H1 (cell line): ENCODE results near the gene MTERF2. TPM values are rescaled to one million over a fixed set of nuclear protein-coding genes. Genes with fewer than 3 reads are reported as not detected.

Source experiments
- CTCF ChIA-PET: fragments of 300-600 bp; sonication (Branson Sonifier 250); formaldehyde crosslinking; loops from one replicate; lab custom pipeline; 2021; ENCODE audit not compliant: partially characterized antibody; lab: Charles Lee
- POLR2A ChIA-PET: fragments of 300-600 bp; sonication (Branson Sonifier 250); formaldehyde crosslinking; loops from one replicate; lab custom pipeline; 2021; ENCODE audit warnings: inconsistent platforms; ENCODE audit not compliant: partially characterized antibody; lab: Charles Lee
- DNase-seq, 2 experiments: peaks; one replicate each; pipeline versions ENCODE4 v3.0.0 to v3.0.0-alpha.2; 2010 to 2022; ENCODE audit warnings: low spot score in 2 of 2, low read depth in 1 of 2, mixed read lengths in 1 of 2
- FAIRE-seq: peaks from 2 replicates; lab custom pipeline; 2011; peaks lifted over from hg19 to GRCh38; lab: Jason Lieb, UNC
- H2AFZ ChIP-seq: 2 replicates; pipeline ENCODE4 v1.8.1; 2012; ENCODE audit warnings: low read length, inconsistent platforms
- H2AK5ac ChIP-seq: 2 replicates; pipeline ENCODE4 v1.6.1; 2013; ENCODE audit warnings: low read depth, low read length
- H2BK120ac ChIP-seq: replicated peaks from 2 replicates; pipeline ENCODE3; 2013; ENCODE audit warnings: low read depth, low read length, inconsistent platforms
- H2BK12ac ChIP-seq: 2 replicates; pipeline ENCODE4 v1.6.1; 2013; ENCODE audit warnings: low read depth, low read length
- H2BK15ac ChIP-seq: 2 replicates; pipeline ENCODE4 v1.6.1; 2013; ENCODE audit warnings: low read length
- H2BK20ac ChIP-seq: 2 replicates; pipeline ENCODE4 v1.6.1; 2013; ENCODE audit warnings: low read length
- H2BK5ac ChIP-seq: 2 replicates; pipeline ENCODE4 v1.6.1; 2013; ENCODE audit warnings: low read depth, low read length
- H3K14ac ChIP-seq: 2 replicates; pipeline ENCODE4 v1.6.1; 2013; ENCODE audit warnings: inconsistent platforms; ENCODE audit not compliant: insufficient read length
- H3K18ac ChIP-seq: 2 replicates; pipeline ENCODE4 v1.6.1; 2013; ENCODE audit warnings: low read length; ENCODE audit errors: extremely low read depth
- H3K23ac ChIP-seq: 2 replicates; pipeline ENCODE4 v1.6.1; 2013; ENCODE audit warnings: inconsistent platforms; ENCODE audit not compliant: insufficient read length
- H3K23me2 ChIP-seq: 2 replicates; pipeline ENCODE4 v1.6.1; 2013; ENCODE audit warnings: low read depth, low read length
- H3K27ac ChIP-seq: 2 replicates; pipeline ENCODE4 v1.6.1; 2011; ENCODE audit warnings: low read depth, low read length, inconsistent platforms
- H3K27me3 ChIP-seq, 4 experiments: replicated peaks in 1 of 4; 1 replicate in 1 of 4; 2 replicates in 3 of 4; pipeline versions ENCODE4 v1.6.1 to v1.8.1; 2011 to 2013; ENCODE audit warnings: low read length in 3 of 4, mild to moderate bottlenecking in 3 of 4, inconsistent platforms in 2 of 4, mixed read lengths in 2 of 4, moderate library complexity in 1 of 4; ENCODE audit not compliant: control insufficient read depth in 3 of 4, insufficient read depth in 3 of 4; ENCODE audit errors: extremely low read depth in 1 of 4
- H3K36me3 ChIP-seq, 4 experiments: 2 replicates each; pipeline versions ENCODE4 v1.6.1 to v1.8.1; 2011 to 2013; ENCODE audit warnings: mild to moderate bottlenecking in 4 of 4, low read length in 3 of 4, moderate library complexity in 2 of 4, control low read depth in 1 of 4, inconsistent platforms in 1 of 4; ENCODE audit not compliant: insufficient read depth in 4 of 4, control insufficient read depth in 2 of 4
- H3K4ac ChIP-seq: replicated peaks from 2 replicates; pipeline ENCODE3; 2013; ENCODE audit warnings: low read length, low read depth, mixed read lengths, inconsistent platforms; ENCODE audit not compliant: insufficient read length
- H3K4me1 ChIP-seq, 4 experiments: replicated peaks in 1 of 4; 1 replicate in 1 of 4; 2 replicates in 3 of 4; pipeline versions ENCODE4 v1.6.1 to v1.8.1; 2011 to 2013; ENCODE audit warnings: low read length in 3 of 4, inconsistent platforms in 2 of 4, mixed read lengths in 1 of 4; ENCODE audit not compliant: insufficient read depth in 4 of 4, control insufficient read depth in 3 of 4
- H3K4me2 ChIP-seq, 2 experiments: 2 replicates each; pipeline versions ENCODE4 v1.6.1 to v1.8.1; 2011 to 2013; ENCODE audit warnings: low read depth in 2 of 2, low read length in 2 of 2, control low read depth in 1 of 2, inconsistent platforms in 1 of 2, mild to moderate bottlenecking in 1 of 2; ENCODE audit not compliant: insufficient read depth in 1 of 2
- H3K4me3 ChIP-seq, 4 experiments: fragments of 200-600, 300-600 bp in 1 of 4; sonication (generic), shearing (Covaris generic), sonication (Bioruptor Twin) in 1 of 4; 2 replicates each; pipeline versions ENCODE4 v1.5.1 to v1.8.1; 2011 to 2016; ENCODE audit warnings: low read length in 4 of 4, low read depth in 3 of 4, control low read depth in 2 of 4, inconsistent platforms in 2 of 4, mild to moderate bottlenecking in 2 of 4, mixed read lengths in 1 of 4, moderate library complexity in 1 of 4; ENCODE audit not compliant: insufficient read depth in 2 of 4; ENCODE audit errors: extremely low read depth in 1 of 4
- H3K56ac ChIP-seq: replicated peaks from 2 replicates; pipeline ENCODE3; 2013; ENCODE audit warnings: low read depth, mild to moderate bottlenecking, mixed read lengths, low read length, inconsistent platforms; ENCODE audit not compliant: insufficient read length
- H3K79me1 ChIP-seq: 2 replicates; pipeline ENCODE4 v1.6.1; 2013; ENCODE audit warnings: low read depth, low read length, control low read depth
- H3K79me2 ChIP-seq, 2 experiments: 2 replicates each; pipeline versions ENCODE4 v1.6.1 to v1.8.1; 2012 to 2013; ENCODE audit warnings: low read length in 2 of 2, mild to moderate bottlenecking in 2 of 2, inconsistent platforms in 1 of 2; ENCODE audit not compliant: insufficient read depth in 2 of 2, control insufficient read depth in 1 of 2
- H3K9ac ChIP-seq, 4 experiments: replicated peaks in 1 of 4; 1 replicate in 1 of 4; 2 replicates in 3 of 4; pipeline versions ENCODE4 v1.6.1 to v1.8.1; 2011 to 2013; ENCODE audit warnings: low read depth in 3 of 4, low read length in 3 of 4, control low read depth in 2 of 4, mild to moderate bottlenecking in 2 of 4, moderate library complexity in 2 of 4, inconsistent platforms in 1 of 4; ENCODE audit errors: extremely low read depth in 1 of 4
- H3K9me3 ChIP-seq, 2 experiments: 2 replicates each; pipeline versions ENCODE4 v1.6.1 to v1.8.1; 2012 to 2013; ENCODE audit warnings: mild to moderate bottlenecking in 2 of 2, moderate library complexity in 2 of 2, control low read depth in 1 of 2, inconsistent platforms in 1 of 2, low read depth in 1 of 2, low read length in 1 of 2, mixed read lengths in 1 of 2; ENCODE audit not compliant: insufficient read depth in 2 of 2
- H4K20me1 ChIP-seq, 2 experiments: replicated peaks in 1 of 2; 2 replicates each; pipeline versions ENCODE3 to v1.8.1; 2011 to 2013; ENCODE audit warnings: inconsistent platforms in 2 of 2, low read length in 2 of 2, mild to moderate bottlenecking in 1 of 2; ENCODE audit not compliant: insufficient read depth in 2 of 2, control insufficient read depth in 1 of 2
- H4K5ac ChIP-seq: 2 replicates; pipeline ENCODE4 v1.6.1; 2013; ENCODE audit warnings: low read length, low read depth, mixed read lengths, inconsistent platforms; ENCODE audit not compliant: insufficient read length
- H4K8ac ChIP-seq: 2 replicates; pipeline ENCODE4 v1.8.0; 2013; ENCODE audit warnings: mild to moderate bottlenecking, moderate library complexity, low read length, inconsistent platforms; ENCODE audit not compliant: insufficient read depth; ENCODE audit errors: extremely low read depth
- H4K91ac ChIP-seq: replicated peaks from 2 replicates; pipeline ENCODE3; 2013; ENCODE audit warnings: low read length, mixed read lengths, inconsistent platforms; ENCODE audit not compliant: insufficient read length
- BACH1 ChIP-seq: IDR thresholded peaks from 2 replicates; pipeline ENCODE4 v1.6.1; 2012; ENCODE audit warnings: low read length, improper control_type of control experiment
- EP300 ChIP-seq, 2 experiments: IDR thresholded peaks; 1 replicate in 1 of 2; 2 replicates in 1 of 2; pipeline ENCODE4 v1.6.1; 2011 to 2012; ENCODE audit warnings: low read depth in 2 of 2, low read length in 2 of 2, mild to moderate bottlenecking in 2 of 2, borderline replicate concordance in 1 of 2, inconsistent platforms in 1 of 2, moderate library complexity in 1 of 2
- PHF8 ChIP-seq: fragments of 200-600 bp; sonication (generic); conservative IDR thresholded peaks from 2 replicates; pipeline ENCODE4 v1.7.1; 2012; ENCODE audit warnings: low read depth, mild to moderate bottlenecking, inconsistent platforms, low read length, moderate library complexity
- WGBS, 2 experiments: shearing (Covaris generic) in 1 of 2; methylation state at CpG; one replicate each; pipeline versions ENCODE4 v1.1.6 to v1.1.7; 2013 to 2015; ENCODE audit warnings: low lambda C conversion rate in 2 of 2, mixed read lengths in 2 of 2, inconsistent platforms in 1 of 2, low coverage in 1 of 2, missing lambda C conversion rate in 1 of 2; ENCODE audit not compliant: insufficient replicate concordance in 2 of 2, insufficient coverage in 1 of 2, insufficient read length in 1 of 2; ENCODE audit errors: extremely low coverage in 1 of 2, missing lambda C conversion rate in 1 of 2; 5-methylcytosine and 5-hydroxymethylcytosine counted together
- polyA plus RNA-seq, 7 experiments: library from polyadenylated mRNA; depleted of rRNA in 3 of 7; stranded (reverse) in 5 of 7; unstranded in 2 of 7; fragments of >200 nt in 5 of 7; fragments of 200-250 nt in 2 of 7; gene quantifications; 1 replicate in 5 of 7; 2 replicates in 1 of 7; 4 replicates in 1 of 7; pipeline versions ENCODE4 v1.2.1 to v1.2.3, GENCODE V29; 2011 to 2013; ENCODE audit warnings: missing spikeins in 2 of 7, mixed read lengths in 2 of 7
- total RNA-seq: library from RNA; stranded (reverse); fragmentation: NEBNext Ultra II Directional; extraction: Animal tissue kit (Norgen Biotek cat#: 25700); gene quantifications from 2 replicates; pipeline ENCODE4 v1.2.1, GENCODE V29; 2021

MTERF2 gene
- total and polyA plus RNA-seq, 2 of the 8 experiments (the other 6 are each of a cell fraction or from before 2014, with no cell fraction given): 2.8 to 7.1 TPM

GRCh38 chr12:106975098-106975497 lies 11.8 kb downstream of the MTERF2 start:
- no peaks in the 10 kb centered on the region for H3K79me2 ChIP-seq
- FAIRE-seq (no peak), DNase-seq (no peak)
- WGBS, 2 experiments: 93% methylated on average over 8 of the region's 8 CpGs; no CpG with 5 or more reads in 1 of the 2 experiments
- peaks cover 0 to 3% of the 10 kb centered on the region in 2 experiments for H4K20me1 ChIP-seq
- H3K9ac ChIP-seq: no peak overlapping the region
- TF ChIP-seq EP300 (IDR thresholded peaks at IDR 0.05; ENCODE audit: borderline replicate concordance in 1 of 2, low read depth in 2 of 2, low read length in 2 of 2): no peak
- TF ChIP-seq BACH1: no peak
- TF ChIP-seq PHF8: no peak
- H2BK120ac ChIP-seq: no peak overlapping the region
- no peaks in the 10 kb centered on the region for H3K27me3 ChIP-seq
- CTCF ChIA-PET: no interaction called here
- no peak overlapping the region for H4K8ac ChIP-seq
- no peak overlapping the region for H2BK5ac ChIP-seq
- H3K14ac ChIP-seq: no peak overlapping the region
- H3K27ac ChIP-seq: no peak overlapping the region
- no peak overlapping the region for H3K56ac ChIP-seq
- no peaks in the 10 kb centered on the region for H3K9me3 ChIP-seq
- no peak overlapping the region for H4K91ac ChIP-seq
- H2AK5ac ChIP-seq: no peak overlapping the region
- H3K4me2 ChIP-seq: no peak overlapping the region
- H3K4ac ChIP-seq: no peak overlapping the region
- no peaks in the 10 kb centered on the region for H3K79me1 ChIP-seq
- no peak overlapping the region for H2BK20ac ChIP-seq
- H3K23me2 ChIP-seq: no peaks in the 10 kb centered on the region
- POLR2A ChIA-PET: no interaction called here
- H4K5ac ChIP-seq: no peak overlapping the region
- no peak overlapping the region for H3K23ac ChIP-seq
- H3K18ac ChIP-seq: no peak overlapping the region
- no peak overlapping the region for H2BK15ac ChIP-seq
- H2AFZ ChIP-seq: no peak overlapping the region
- no peak overlapping the region for H3K4me3 ChIP-seq
- no peaks in the 10 kb centered on the region for H3K4me1 ChIP-seq
- no peak overlapping the region for H2BK12ac ChIP-seq
- H3K36me3 ChIP-seq: peaks cover 0 to 7% (median 0%) of the 10 kb centered on the region in 4 experiments; a peak in 3 of 8 replicates
